Measurements from ENCODE around the gene KANSL1. TPM values are rescaled to one million over a fixed set of nuclear protein-coding genes. Genes with fewer than 3 reads are reported as not detected.

KANSL1 gene
- total and polyA plus RNA-seq, 2 experiments from 2014 or later, result 49.0 to 206 TPM

DNA sequence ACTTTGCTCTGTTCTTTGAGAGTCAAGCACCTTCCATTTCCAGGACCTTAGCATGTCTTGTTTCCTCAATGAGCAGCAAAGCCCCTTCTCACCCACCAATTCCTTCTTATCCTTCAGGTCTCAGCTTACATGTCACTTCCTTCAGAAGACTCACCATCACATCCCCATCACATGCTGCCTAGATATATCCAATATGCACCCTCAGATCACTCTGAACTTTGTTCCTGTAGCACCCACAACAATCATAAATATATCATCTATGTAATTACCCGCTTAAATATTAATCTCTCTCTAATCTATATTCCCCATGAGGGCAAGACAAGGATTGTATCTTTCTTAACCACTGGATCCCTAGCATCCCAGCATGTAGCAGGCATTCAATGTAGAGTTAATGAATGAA, 30.4 kb downstream of the KANSL1 start:
- H3K36me3 Mint-ChIP-seq (ENCODE audit: low read depth), result peaks cover 8% of the 10 kb centered on the region; the same call in 2 of the 3 replicates
- Histone ChIP-seq H2AFZ (no peak overlapping the region), H3K4me3 (no peak overlapping the region), H3K9me2 (ENCODE audit: insufficient read depth) (no peaks in the 10 kb centered on the region), H3K27me3 (ENCODE audit: insufficient read depth) (no peaks in the 10 kb centered on the region), H3K36me3 (ENCODE audit: insufficient read depth) (no peaks in the 10 kb centered on the region), H4K20me1 (replicated peaks; ENCODE audit: insufficient read depth) (peaks cover 93% of the 10 kb centered on the region), H3K79me2 (replicated peaks; ENCODE audit: insufficient read depth) (peaks cover 100% of the 10 kb centered on the region), H3K4me2 (0 out of 2 replicates have a peak overlapping the region, but pooled peaks have one; percentile 8), H3F3A (replicated peaks; ENCODE audit: low read depth) (no peaks in the 10 kb centered on the region), H3K27ac (ENCODE audit: low read depth) (no peak overlapping the region), H3K4me1 (ENCODE audit: insufficient read depth) (peaks cover 67% of the 10 kb centered on the region)
- H3K27me3 Mint-ChIP-seq (ENCODE audit: insufficient read depth, low read depth, poor library complexity), result no peaks in the 10 kb centered on the region
- no peaks in the 10 kb centered on the region for H3K9me3 Mint-ChIP-seq
- peaks cover 60% of the 10 kb centered on the region for H3K4me1 Mint-ChIP-seq
- no peak for ATAC-seq
- TF ChIP-seq EZH2 (IDR thresholded peaks at IDR 0.05; ENCODE audit: low read depth, unreplicated experiment) (no peak), ZNF462 (CRISPR knock-in tag; IDR thresholded peaks at IDR 0.05) (no peak)
- DNase-seq (ENCODE audit: low spot score), result no peak
- H3K27ac Mint-ChIP-seq, result no peak overlapping the region
- H3K4me3 Mint-ChIP-seq, result no peak overlapping the region

- Histone ChIP-seq H3K4me2 (no peak overlapping the region), H3K27me3 (ENCODE audit: insufficient read depth) (no peaks in the 10 kb centered on the region), H2AFZ (no peak overlapping the region), H3K9me2 (ENCODE audit: insufficient read depth) (no peaks in the 10 kb centered on the region), H4K20me1 (replicated peaks; ENCODE audit: insufficient read depth) (peaks cover 95% of the 10 kb centered on the region), H3K4me1 (ENCODE audit: insufficient read depth) (peaks cover 79% of the 10 kb centered on the region), H3K27ac (ENCODE audit: low read depth) (no peak overlapping the region), H3K79me2 (replicated peaks; ENCODE audit: insufficient read depth) (peaks cover 100% of the 10 kb centered on the region), H3K36me3 (ENCODE audit: insufficient read depth) (no peaks in the 10 kb centered on the region), H3K4me3 (no peak overlapping the region), H3F3A (replicated peaks; ENCODE audit: low read depth) (no peaks in the 10 kb centered on the region)
- no peak for DNase-seq (ENCODE audit: low spot score)
- Mint-ChIP-seq H3K4me1 (peaks cover 70% of the 10 kb centered on the region), H3K27me3 (ENCODE audit: insufficient read depth, low read depth, poor library complexity) (peaks cover 3% of the 10 kb centered on the region), H3K4me3 (no peak overlapping the region), H3K36me3 (ENCODE audit: low read depth) (peaks cover 4% of the 10 kb centered on the region; the same call in 2 of the 3 replicates), H3K9me3 (no peaks in the 10 kb centered on the region), H3K27ac (no peak overlapping the region)
- ATAC-seq, result no peak
- no peak for TF ChIP-seq NANOG (IDR thresholded peaks at IDR 0.05; ENCODE audit: borderline replicate concordance)
- TF ChIP-seq REST (IDR thresholded peaks at IDR 0.05; ENCODE audit: unreplicated experiment), result no peak
- TF ChIP-seq EZH2 (IDR thresholded peaks at IDR 0.05; ENCODE audit: low read depth, unreplicated experiment), result no peak
- TF ChIP-seq ZNF331 (CRISPR knock-in tag; IDR thresholded peaks at IDR 0.05; ENCODE audit: low read depth), result no peak
- TF ChIP-seq, protein P1, sequence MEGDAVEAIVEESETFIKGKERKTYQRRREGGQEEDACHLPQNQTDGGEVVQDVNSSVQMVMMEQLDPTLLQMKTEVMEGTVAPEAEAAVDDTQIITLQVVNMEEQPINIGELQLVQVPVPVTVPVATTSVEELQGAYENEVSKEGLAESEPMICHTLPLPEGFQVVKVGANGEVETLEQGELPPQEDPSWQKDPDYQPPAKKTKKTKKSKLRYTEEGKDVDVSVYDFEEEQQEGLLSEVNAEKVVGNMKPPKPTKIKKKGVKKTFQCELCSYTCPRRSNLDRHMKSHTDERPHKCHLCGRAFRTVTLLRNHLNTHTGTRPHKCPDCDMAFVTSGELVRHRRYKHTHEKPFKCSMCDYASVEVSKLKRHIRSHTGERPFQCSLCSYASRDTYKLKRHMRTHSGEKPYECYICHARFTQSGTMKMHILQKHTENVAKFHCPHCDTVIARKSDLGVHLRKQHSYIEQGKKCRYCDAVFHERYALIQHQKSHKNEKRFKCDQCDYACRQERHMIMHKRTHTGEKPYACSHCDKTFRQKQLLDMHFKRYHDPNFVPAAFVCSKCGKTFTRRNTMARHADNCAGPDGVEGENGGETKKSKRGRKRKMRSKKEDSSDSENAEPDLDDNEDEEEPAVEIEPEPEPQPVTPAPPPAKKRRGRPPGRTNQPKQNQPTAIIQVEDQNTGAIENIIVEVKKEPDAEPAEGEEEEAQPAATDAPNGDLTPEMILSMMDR (conservative IDR thresholded peaks at IDR 0.05; ENCODE audit: low read depth in 2 of 2), result no peak
- TF ChIP-seq POLR2AphosphoS5 (IDR thresholded peaks at IDR 0.05; ENCODE audit: low read depth), result no peak
These were observed 33.1 kb downstream of the KANSL1 start for GRCh38 chr17:46160169-46160568.
